Activated CD4-positive, alpha-beta T cell treated with anti-CD3 and anti-CD28 coated beads, Interleukin-2, amount 50 U/mL, for 24 hours (primary cell): ENCODE results near the gene ESRRA.
A peak's percentile ranks its signal among the peaks of the same experiment; 100 is the strongest.
"Not testable (repeated sequence)": the region's sequence is repeated elsewhere in the genome, so short reads cannot be mapped to it uniquely, and the experiment has no call there.

ENCODE experiments used
- DNase-seq, 2 donors: peaks; one replicate each; pipeline ENCODE4 v3.0.0-alpha.2; 2020; ENCODE audit warnings: low read depth in 1 of 2, low spot score in 1 of 2

The ESRRA gene

DNA sequence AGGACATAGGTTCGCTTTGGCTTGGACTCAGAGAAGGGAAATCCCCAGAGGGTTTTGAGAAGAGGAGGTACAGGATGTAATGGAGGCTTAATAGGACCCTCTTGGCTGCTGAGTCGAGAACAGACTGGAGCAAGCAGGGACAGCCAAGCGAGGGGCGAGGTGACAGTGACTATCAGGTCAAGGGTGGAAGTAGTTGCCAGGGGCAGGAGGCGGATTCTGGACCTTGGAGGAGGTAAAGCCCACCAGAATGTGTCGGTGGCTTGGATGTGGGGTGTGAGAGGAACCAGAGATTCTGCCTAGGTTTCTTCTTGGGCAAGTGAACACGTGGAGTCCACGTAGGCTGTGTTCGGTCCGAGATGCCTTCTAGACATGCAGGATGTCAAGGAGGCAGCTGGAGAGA is 7.6 kb downstream of the ESRRA start:
- no peak for DNase-seq

DNA sequence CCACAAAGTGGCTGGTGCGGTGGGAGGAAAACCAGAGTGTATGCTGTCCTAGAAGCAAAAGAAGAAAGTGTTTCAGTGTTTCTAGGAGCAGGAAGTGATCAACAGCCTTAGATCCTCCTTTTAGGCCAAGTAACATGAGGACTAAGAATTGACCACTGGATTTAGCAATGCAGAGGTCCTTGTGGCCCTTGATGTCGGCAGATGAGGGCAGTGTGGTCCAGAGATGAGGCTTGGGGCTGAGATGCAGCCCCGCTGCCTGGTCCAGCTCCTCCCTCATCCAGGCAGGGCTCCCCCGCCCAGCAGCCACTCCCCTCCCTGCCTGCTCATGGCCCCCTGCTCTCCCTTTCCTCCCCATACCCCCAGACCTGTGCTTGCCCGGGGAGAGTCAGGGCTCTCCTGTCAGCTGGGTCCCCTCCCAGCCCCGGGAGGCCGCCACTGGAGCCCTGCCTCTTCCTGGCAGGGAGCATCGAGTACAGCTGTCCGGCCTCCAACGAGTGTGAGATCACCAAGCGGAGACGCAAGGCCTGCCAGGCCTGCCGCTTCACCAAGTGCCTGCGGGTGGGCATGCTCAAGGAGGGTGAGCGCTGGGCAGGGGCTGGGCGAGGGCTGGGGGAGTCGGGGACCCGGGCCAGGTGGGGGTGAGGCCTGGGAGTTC is 8.3 kb downstream of the ESRRA start:
- no peak for DNase-seq

DNA sequence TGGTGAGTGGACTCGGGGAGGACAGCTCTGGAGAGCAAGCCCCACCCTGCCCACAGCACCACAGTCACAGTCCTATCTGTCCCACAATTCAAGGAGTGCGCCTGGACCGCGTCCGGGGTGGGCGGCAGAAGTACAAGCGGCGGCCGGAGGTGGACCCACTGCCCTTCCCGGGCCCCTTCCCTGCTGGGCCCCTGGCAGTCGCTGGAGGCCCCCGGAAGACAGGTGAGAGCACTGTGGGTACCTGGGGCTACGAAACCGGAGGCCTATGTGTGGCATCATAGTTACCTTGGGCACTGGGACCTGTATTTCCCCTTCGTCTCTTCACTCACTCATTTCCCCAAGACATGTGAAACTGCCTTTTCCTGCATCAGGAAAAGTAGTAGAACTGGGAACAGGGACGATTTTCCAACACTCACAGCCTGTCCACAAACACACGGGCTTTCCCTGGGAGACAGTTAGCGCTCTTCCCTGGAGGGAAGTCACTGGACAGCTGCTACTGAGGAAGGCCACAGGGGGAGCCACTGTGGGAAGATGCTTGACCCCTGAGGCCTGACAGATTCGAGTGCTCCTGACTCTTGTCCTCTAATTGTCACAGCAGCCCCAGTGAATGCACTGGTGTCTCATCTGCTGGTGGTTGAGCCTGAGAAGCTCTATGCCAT is 9.0 kb downstream of the ESRRA start:
- no peak for DNase-seq

DNA sequence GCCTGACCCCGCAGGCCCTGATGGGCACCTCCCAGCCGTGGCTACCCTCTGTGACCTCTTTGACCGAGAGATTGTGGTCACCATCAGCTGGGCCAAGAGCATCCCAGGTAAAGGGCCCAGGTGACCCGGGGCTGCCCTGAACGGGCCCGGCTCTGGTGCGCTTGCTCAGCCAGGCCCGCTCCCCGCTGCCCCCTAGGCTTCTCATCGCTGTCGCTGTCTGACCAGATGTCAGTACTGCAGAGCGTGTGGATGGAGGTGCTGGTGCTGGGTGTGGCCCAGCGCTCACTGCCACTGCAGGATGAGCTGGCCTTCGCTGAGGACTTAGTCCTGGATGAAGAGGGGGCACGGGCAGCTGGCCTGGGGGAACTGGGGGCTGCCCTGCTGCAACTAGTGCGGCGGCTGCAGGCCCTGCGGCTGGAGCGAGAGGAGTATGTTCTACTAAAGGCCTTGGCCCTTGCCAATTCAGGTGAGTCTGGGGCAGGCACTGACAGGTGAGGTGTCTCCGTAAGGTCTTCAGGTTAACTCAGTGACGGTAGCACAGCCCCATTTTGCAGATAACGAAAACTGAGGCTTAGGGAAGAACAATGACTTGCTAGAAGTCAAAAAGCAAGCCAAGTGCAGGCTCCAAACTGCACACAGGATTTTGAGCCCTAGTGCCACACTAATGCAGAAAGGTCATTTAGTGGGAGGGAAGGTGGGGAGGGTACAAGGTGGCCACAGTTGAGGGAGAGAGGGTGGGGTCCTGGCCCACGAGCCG is 9.7 kb downstream of the ESRRA start:
- no peak for DNase-seq

DNA sequence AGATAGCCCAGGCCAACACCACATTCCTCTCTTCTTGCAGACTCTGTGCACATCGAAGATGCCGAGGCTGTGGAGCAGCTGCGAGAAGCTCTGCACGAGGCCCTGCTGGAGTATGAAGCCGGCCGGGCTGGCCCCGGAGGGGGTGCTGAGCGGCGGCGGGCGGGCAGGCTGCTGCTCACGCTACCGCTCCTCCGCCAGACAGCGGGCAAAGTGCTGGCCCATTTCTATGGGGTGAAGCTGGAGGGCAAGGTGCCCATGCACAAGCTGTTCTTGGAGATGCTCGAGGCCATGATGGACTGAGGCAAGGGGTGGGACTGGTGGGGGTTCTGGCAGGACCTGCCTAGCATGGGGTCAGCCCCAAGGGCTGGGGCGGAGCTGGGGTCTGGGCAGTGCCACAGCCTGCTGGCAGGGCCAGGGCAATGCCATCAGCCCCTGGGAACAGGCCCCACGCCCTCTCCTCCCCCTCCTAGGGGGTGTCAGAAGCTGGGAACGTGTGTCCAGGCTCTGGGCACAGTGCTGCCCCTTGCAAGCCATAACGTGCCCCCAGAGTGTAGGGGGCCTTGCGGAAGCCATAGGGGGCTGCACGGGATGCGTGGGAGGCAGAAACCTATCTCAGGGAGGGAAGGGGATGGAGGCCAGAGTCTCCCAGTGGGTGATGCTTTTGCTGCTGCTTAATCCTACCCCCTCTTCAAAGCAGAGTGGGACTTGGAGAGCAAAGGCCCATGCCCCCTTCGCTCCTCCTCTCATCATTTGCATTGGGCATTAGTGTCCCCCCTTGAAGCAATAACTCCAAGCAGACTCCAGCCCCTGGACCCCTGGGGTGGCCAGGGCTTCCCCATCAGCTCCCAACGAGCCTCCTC is 10.6 kb downstream of the ESRRA start:
- not testable (repeated sequence) for DNase-seq

GRCh38 chr11:64316672-64317324 is 11.5 kb downstream of the ESRRA start:
- DNase-seq = no peak

DNA sequence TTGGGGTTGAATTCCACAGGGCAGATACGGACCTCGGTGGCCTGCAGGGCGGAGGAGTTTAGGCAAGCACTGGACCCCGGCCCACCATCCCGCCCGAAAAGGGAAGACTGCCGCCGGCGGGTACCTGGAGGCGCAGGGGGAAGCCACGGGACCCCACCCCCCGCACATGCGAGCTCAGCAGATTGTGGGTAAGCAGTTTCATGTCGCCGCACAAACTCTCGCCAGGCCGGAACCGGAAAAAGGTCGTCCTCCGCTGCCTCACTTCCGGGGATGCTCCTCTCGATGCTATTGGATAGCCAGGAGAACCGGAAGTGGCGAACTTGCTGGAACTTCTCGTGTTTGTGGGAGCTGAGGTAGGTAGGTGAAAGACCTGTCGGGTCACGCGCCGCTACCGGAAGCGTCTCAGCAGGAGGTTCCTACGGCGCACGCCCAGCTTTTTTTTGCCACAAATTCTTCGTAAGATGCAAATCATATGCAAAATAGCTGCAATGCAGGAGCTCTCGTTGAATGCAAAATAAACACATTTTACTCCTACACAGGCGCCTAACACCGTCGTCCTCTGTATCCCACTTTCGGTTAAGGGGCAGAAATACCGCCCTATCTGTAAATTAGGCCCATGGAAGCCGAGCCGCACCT is 12.1 kb downstream of the ESRRA start, which contains the start of gene TRMT112:
TSS of gene TRMT112 (minus strand) at position 235 of the 636 bp plus-strand sequence. CDS start at position 202, 33 bp downstream.
- peak; percentile 86 to 99 for DNase-seq

DNA sequence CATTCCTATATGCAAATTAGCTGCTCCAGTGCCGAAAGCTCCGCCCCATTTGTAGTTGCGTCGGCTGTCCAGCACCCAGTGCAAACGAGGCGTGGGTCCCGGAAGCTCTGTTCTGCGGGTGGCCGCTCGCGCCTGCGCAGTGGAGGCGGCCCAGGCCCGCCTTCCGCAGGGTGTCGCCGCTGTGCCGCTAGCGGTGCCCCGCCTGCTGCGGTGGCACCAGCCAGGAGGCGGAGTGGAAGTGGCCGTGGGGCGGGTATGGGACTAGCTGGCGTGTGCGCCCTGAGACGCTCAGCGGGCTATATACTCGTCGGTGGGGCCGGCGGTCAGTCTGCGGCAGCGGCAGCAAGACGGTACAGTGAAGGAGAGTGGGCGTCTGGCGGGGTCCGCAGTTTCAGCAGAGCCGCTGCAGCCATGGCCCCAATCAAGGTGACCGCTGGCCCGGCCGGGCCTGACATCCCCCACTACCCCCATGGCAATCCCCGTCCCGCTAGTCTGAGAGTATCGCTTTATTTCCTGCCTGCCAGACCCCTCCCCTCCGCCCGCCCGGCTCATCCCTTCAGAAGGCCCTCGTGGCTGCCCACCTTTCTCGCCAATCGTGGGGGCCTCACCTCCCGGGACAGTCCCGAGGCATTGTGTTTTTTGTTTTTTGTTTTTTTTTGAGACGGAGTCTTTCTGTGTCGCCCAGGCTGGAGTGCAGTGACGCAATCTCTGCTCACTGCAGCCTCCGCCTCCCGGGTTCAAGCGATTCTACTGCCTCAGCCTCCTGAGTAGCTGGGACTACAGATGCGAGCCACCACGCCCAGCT is 12.8 kb downstream of the ESRRA start, which contains the start of gene PRDX5:
TSS of gene PRDX5 (plus strand) at position 161 of the 805 bp plus-strand sequence. CDS start at position 256, 95 bp downstream.
- peak; percentile 91 for DNase-seq

GRCh38 chr11:64318766-64319761 is 13.7 kb downstream of the ESRRA start:
- DNase-seq = no peak

DNA sequence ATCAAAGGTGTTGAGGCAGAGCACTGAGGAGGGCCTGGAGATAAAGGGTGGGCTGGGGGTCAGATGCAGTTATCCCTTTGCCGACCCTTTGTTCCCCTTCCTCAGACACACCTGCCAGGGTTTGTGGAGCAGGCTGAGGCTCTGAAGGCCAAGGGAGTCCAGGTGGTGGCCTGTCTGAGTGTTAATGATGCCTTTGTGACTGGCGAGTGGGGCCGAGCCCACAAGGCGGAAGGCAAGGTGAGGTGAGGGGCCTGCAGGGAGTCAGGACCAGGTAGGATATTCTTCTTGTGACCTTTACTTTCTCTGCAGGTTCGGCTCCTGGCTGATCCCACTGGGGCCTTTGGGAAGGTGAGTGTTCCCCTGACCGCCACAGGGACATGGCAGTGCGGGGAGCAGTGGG is 15.2 kb downstream of the ESRRA start:
- DNase-seq = no peak

GRCh38 chr11:64321026-64321425 is 15.7 kb downstream of the ESRRA start:
- no peak for DNase-seq

DNA sequence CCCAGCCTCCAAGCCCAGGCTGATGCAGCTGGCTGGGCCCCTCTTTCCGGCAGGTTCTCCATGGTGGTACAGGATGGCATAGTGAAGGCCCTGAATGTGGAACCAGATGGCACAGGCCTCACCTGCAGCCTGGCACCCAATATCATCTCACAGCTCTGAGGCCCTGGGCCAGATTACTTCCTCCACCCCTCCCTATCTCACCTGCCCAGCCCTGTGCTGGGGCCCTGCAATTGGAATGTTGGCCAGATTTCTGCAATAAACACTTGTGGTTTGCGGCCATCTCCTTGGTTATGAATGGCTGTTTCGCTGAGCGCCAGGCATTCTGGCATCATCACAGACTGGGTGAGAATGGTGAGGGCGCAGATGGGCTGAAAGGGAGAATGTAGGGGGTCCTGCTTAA is 16.2 kb downstream of the ESRRA start:
- no peak for DNase-seq

DNA sequence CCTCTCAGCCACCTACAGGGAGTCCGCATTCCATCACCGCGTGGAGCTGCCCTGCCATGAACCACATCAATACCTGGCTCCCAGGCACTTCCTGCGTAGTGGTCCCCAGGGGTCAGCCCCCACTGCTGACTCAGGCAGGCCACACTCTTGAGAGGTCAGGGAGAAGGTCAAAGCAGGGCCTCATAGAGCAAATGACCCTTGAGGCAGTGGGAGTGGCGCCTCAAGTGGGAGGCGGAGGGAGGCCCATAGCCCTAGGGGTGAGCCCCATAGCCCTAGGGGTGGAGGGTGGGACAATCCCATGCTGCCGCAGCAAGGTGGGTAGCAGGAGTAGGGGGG is 17.6 kb downstream of the ESRRA start:
- DNase-seq = no peak

GRCh38 chr11:64323373-64323772 is 18.0 kb downstream of the ESRRA start:
- DNase-seq = no peak

- not testable (repeated sequence) for DNase-seq
These were observed 18.7 kb downstream of the ESRRA start for GRCh38 chr11:64323984-64324383.

DNA sequence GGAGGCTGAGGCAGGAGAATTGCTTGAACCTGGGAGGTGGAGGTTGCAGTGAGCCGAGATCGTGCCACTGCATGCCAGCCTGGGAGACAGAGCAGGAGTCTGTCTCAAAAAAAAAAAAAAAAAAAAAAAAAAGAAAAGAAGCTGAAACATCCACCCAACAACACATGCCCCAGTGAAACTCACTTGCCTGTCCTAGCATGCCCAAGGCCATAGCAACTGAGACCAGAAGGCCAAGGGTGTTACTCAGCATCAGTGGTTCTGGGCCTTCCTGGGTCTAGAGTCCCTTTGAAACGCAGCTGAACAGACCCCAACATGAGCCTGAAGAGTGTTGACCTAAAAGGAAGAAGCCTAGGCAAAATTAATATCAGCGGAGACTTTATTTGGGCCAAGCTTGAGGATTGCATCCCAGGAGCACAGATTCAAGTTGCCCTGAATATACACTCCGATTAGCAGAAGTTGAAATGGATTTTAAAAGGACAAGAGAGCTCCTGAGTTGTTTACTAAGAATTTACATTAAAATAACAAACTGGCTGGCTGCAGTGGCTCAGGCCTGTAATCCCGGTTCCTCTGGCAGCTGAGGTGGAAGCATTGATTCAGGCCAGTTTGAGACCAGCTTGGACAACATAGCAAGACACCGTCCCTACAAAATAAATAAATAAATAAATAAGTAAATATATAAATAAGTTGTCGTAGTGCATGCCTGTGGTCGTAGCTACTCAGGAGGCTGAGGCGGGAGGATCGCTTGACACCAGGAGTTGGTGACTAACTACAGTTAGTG is 19.6 kb downstream of the ESRRA start:
- no peak for DNase-seq

- DNase-seq = no peak
These were observed 22.1 kb downstream of the ESRRA start for GRCh38 chr11:64327375-64327774.
